Ishikawa (cell line): ENCODE results near the gene CD164L2.

Source experiments
- CEBPB ChIP-seq: IDR thresholded peaks from 2 replicates; pipeline ENCODE4 v1.6.1; 2012
- CREB1 ChIP-seq: IDR thresholded peaks from 2 replicates; pipeline ENCODE4 v1.6.1; 2012; ENCODE audit warnings: low read depth
- EGR1 ChIP-seq: IDR thresholded peaks from 2 replicates; pipeline ENCODE4 v1.6.1; 2012
- EP300 ChIP-seq: IDR thresholded peaks from 2 replicates; pipeline ENCODE4 v1.6.1; 2012; ENCODE audit warnings: borderline replicate concordance
- RAD21 ChIP-seq: IDR thresholded peaks from 2 replicates; pipeline ENCODE4 v1.6.1; 2012; ENCODE audit warnings: low read depth
- TAF1 ChIP-seq: IDR thresholded peaks from 2 replicates; pipeline ENCODE4 v1.6.1; 2012; ENCODE audit warnings: low read depth, mild to moderate bottlenecking
- TEAD4 ChIP-seq: IDR thresholded peaks from 2 replicates; pipeline ENCODE4 v1.6.1; 2012
- ZBTB7A ChIP-seq: IDR thresholded peaks from 2 replicates; pipeline ENCODE4 v1.6.1; 2012; ENCODE audit warnings: low read depth
- TF ChIP-seq, protein P1 (sequence below): IDR thresholded peaks from 2 replicates; pipeline ENCODE4 v1.6.1; 2012; ENCODE audit warnings: low read depth, mild to moderate bottlenecking
- TF ChIP-seq, protein P2 (sequence below): IDR thresholded peaks from 2 replicates; pipeline ENCODE4 v1.6.1; 2012

CD164L2 gene

GRCh38 chr1:27330786-27331185 is 52.3 kb downstream of the CD164L2 start:
- TF ChIP-seq CREB1 (no peak), EP300 (no peak), TEAD4 (no peak), ZBTB7A (no peak), RAD21 (no peak), TAF1 (no peak), EGR1 (no peak), CEBPB (no peak)
- TF ChIP-seq, protein P1, sequence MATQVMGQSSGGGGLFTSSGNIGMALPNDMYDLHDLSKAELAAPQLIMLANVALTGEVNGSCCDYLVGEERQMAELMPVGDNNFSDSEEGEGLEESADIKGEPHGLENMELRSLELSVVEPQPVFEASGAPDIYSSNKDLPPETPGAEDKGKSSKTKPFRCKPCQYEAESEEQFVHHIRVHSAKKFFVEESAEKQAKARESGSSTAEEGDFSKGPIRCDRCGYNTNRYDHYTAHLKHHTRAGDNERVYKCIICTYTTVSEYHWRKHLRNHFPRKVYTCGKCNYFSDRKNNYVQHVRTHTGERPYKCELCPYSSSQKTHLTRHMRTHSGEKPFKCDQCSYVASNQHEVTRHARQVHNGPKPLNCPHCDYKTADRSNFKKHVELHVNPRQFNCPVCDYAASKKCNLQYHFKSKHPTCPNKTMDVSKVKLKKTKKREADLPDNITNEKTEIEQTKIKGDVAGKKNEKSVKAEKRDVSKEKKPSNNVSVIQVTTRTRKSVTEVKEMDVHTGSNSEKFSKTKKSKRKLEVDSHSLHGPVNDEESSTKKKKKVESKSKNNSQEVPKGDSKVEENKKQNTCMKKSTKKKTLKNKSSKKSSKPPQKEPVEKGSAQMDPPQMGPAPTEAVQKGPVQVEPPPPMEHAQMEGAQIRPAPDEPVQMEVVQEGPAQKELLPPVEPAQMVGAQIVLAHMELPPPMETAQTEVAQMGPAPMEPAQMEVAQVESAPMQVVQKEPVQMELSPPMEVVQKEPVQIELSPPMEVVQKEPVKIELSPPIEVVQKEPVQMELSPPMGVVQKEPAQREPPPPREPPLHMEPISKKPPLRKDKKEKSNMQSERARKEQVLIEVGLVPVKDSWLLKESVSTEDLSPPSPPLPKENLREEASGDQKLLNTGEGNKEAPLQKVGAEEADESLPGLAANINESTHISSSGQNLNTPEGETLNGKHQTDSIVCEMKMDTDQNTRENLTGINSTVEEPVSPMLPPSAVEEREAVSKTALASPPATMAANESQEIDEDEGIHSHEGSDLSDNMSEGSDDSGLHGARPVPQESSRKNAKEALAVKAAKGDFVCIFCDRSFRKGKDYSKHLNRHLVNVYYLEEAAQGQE, result no peak
- TF ChIP-seq, protein P2, sequence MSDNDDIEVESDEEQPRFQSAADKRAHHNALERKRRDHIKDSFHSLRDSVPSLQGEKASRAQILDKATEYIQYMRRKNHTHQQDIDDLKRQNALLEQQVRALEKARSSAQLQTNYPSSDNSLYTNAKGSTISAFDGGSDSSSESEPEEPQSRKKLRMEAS, result no peak
